ENCODE data around the gene CPHXL2. TPM values are rescaled to one million over a fixed set of nuclear protein-coding genes. Genes with fewer than 3 reads are reported as not detected.
A peak's percentile ranks its signal among the peaks of the same experiment; 100 is the strongest.

CPHXL2 gene
- total and polyA plus RNA-seq, 12 donors: not detected

GRCh38 chr16:75617121-75617520, 59.7 kb downstream of the CPHXL2 start:
- WGBS, 2 donors: 96 to 97% methylated on average over 3 of the region's 3 CpGs

DNA sequence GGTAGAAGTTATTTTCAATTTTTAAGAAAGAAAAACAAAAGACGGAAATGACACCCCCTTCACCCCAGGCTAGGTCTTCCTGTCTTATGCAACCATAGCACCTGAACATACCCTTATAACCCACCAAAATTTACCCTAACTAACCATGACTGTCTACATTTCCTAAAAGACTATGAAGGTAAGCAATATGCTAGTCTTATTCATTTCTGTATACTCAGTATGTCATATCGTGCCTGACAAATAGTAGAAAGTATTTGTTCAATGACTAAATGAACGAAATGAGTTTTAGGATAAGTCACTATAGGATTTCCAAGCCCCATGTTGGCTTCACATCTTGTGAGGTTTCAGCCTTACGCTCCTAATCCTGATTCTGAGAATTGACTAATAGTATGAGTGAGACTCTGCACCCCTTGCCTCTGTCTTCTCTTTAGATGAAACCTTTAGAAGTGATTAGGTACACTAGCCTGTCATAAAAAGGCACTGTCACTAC, 60.2 kb downstream of the CPHXL2 start:
- peak overlapping the region in 1 of 10 donors; percentile 58 for H3K27ac ChIP-seq
- no peak for DNase-seq
- no peaks in the 10 kb centered on the region for H3K27me3 ChIP-seq
- no peak for ATAC-seq
- H3K36me3 ChIP-seq: peaks cover 0 to 91% (median 49%) of the 10 kb centered on the region in 9 donors
- no peaks in the 10 kb centered on the region for H3K9me3 ChIP-seq
- TF ChIP-seq, protein P1, sequence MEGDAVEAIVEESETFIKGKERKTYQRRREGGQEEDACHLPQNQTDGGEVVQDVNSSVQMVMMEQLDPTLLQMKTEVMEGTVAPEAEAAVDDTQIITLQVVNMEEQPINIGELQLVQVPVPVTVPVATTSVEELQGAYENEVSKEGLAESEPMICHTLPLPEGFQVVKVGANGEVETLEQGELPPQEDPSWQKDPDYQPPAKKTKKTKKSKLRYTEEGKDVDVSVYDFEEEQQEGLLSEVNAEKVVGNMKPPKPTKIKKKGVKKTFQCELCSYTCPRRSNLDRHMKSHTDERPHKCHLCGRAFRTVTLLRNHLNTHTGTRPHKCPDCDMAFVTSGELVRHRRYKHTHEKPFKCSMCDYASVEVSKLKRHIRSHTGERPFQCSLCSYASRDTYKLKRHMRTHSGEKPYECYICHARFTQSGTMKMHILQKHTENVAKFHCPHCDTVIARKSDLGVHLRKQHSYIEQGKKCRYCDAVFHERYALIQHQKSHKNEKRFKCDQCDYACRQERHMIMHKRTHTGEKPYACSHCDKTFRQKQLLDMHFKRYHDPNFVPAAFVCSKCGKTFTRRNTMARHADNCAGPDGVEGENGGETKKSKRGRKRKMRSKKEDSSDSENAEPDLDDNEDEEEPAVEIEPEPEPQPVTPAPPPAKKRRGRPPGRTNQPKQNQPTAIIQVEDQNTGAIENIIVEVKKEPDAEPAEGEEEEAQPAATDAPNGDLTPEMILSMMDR (IDR thresholded peaks at IDR 0.05): no peak
- no peak overlapping the region for H3K4me3 ChIP-seq
- peaks cover 0 to 19% (median 12%) of the 10 kb centered on the region in 9 donors for H3K4me1 ChIP-seq
- intact Hi-C loops (cut with DNase I): loop anchor here in 1 of 10 donors (10.0 kb wide), 1 partner anchor 102 kb away; no protein-coding TSS in a partner anchor
- 94 to 96% methylated on average over 4 of the region's 4 CpGs for WGBS, 2 donors

More at GRCh38 chr16:75617121-75617520, 59.7 kb downstream of the CPHXL2 start:
- no peaks in the 10 kb centered on the region for H3K27me3 ChIP-seq
- peaks cover 0 to 85% (median 44%) of the 10 kb centered on the region in 9 donors for H3K36me3 ChIP-seq
- TF ChIP-seq, protein P1 (IDR thresholded peaks at IDR 0.05): no peak
- ATAC-seq: no peak
- H3K4me1 ChIP-seq: peaks cover 0 to 25% (median 17%) of the 10 kb centered on the region in 9 donors
- no peak overlapping the region for H3K4me3 ChIP-seq
- peak overlapping the region in 1 of 10 donors; percentile 58 for H3K27ac ChIP-seq
- no peaks in the 10 kb centered on the region for H3K9me3 ChIP-seq
- intact Hi-C loops (cut with DNase I): loop anchor here in 1 of 10 donors (10.0 kb wide), 1 partner anchor 102 kb away; no protein-coding TSS in a partner anchor
- no peak for DNase-seq

- peaks cover 0 to 100% (median 55%) of the 10 kb centered on the region in 9 donors for H3K36me3 ChIP-seq
- H3K4me3 ChIP-seq: no peak overlapping the region
- WGBS, 2 donors: 96 to 98% methylated on average over 2 of the region's 2 CpGs
- TF ChIP-seq, protein P1 (IDR thresholded peaks at IDR 0.05): no peak
- H3K4me1 ChIP-seq: peaks cover 0 to 10% (median 2%) of the 10 kb centered on the region in 9 donors
- peak overlapping the region in 1 of 10 donors; percentile 58 for H3K27ac ChIP-seq
- no peak for ATAC-seq
- intact Hi-C loops (cut with DNase I): loop anchor here in 1 of 10 donors (10.0 kb wide), 1 partner anchor 101 kb away; no protein-coding TSS in a partner anchor
- no peak for DNase-seq
- no peaks in the 10 kb centered on the region for H3K9me3 ChIP-seq
- H3K27me3 ChIP-seq: no peaks in the 10 kb centered on the region
Observed at GRCh38 chr16:75615619-75616018, 61.2 kb downstream of the CPHXL2 start.

GRCh38 chr16:75614066-75614897, 62.5 kb downstream of the CPHXL2 start:
- H3K36me3 ChIP-seq: peaks cover 0 to 100% (median 66%) of the 10 kb centered on the region in 9 donors
- DNase-seq: no peak
- WGBS, 2 donors: 89 to 94% methylated on average over 4 of the region's 4 CpGs
- intact Hi-C loops (cut with DNase I): loop anchor here in 1 of 10 donors (10.0 kb wide), 1 partner anchor 99 kb away; no protein-coding TSS in a partner anchor
- no peak for ATAC-seq
- peaks cover 0 to 5% (median 0%) of the 10 kb centered on the region in 9 donors for H3K4me1 ChIP-seq
- no peaks in the 10 kb centered on the region for H3K27me3 ChIP-seq
- H3K9me3 ChIP-seq: no peaks in the 10 kb centered on the region
- no peak overlapping the region for H3K4me3 ChIP-seq
- TF ChIP-seq, protein P1 (IDR thresholded peaks at IDR 0.05): no peak
- no peak overlapping the region for H3K27ac ChIP-seq

All from heart right ventricle (tissue), 16 donors.